ENCODE data around the gene ADAMTSL1. TPM values are rescaled to one million over a fixed set of nuclear protein-coding genes. Genes with fewer than 3 reads are reported as not detected.

Gene ADAMTSL1
- total RNA-seq, 6 experiments from 2014 or later = 0.73 to 2.1 (median 0.89) TPM

- no peaks in the 10 kb centered on the region for H3K4me1 ChIP-seq
- intact Hi-C loops (cut with DNase I) = no loop called here
- no peaks in the 10 kb centered on the region for H3K36me3 ChIP-seq
- H3K27me3 ChIP-seq = no peaks in the 10 kb centered on the region
- DNase-seq (no peak), ATAC-seq (peak in 1 of 4 donors; percentile 51)
- H3K9me3 ChIP-seq = no peaks in the 10 kb centered on the region
- no peak for TF ChIP-seq POLR2A (IDR thresholded peaks at IDR 0.05)
- no peak for TF ChIP-seq CTCF (IDR thresholded peaks at IDR 0.05)
- H3K27ac ChIP-seq = no peak overlapping the region
- WGBS (ENCODE audit: insufficient coverage, low coverage, low lambda C conversion rate, missing lambda C conversion rate) = 22% methylated on average over 2 of the region's 2 CpGs
- no peak overlapping the region for H3K4me3 ChIP-seq
Observed at GRCh38 chr9:18855656-18856055, 381.7 kb downstream of the ADAMTSL1 start.

GRCh38 chr9:18857334-18857733 is 383.4 kb downstream of the ADAMTSL1 start:
- Histone ChIP-seq H3K4me3 (no peak overlapping the region), H3K9me3 (no peaks in the 10 kb centered on the region), H3K27me3 (no peaks in the 10 kb centered on the region), H3K27ac (no peak overlapping the region), H3K4me1 (no peaks in the 10 kb centered on the region), H3K36me3 (no peaks in the 10 kb centered on the region)
- WGBS (ENCODE audit: insufficient coverage, low coverage, low lambda C conversion rate, missing lambda C conversion rate) = 66% methylated on average over 4 of the region's 4 CpGs
- ATAC-seq = no peak
- DNase-seq = no peak
- no peak for TF ChIP-seq CTCF (IDR thresholded peaks at IDR 0.05)
- no peak for TF ChIP-seq POLR2A (IDR thresholded peaks at IDR 0.05)
- intact Hi-C loops (cut with DNase I) = no loop called here

- Histone ChIP-seq H3K27ac (no peak overlapping the region), H3K27me3 (no peaks in the 10 kb centered on the region), H3K4me1 (no peaks in the 10 kb centered on the region), H3K9me3 (no peaks in the 10 kb centered on the region), H3K4me3 (no peak overlapping the region), H3K36me3 (no peaks in the 10 kb centered on the region)
- DNase-seq = no peak
- no peak for TF ChIP-seq POLR2A (IDR thresholded peaks at IDR 0.05)
- no peak for TF ChIP-seq CTCF (IDR thresholded peaks at IDR 0.05)
- WGBS (ENCODE audit: insufficient coverage, low coverage, low lambda C conversion rate, missing lambda C conversion rate) = 43% methylated on average over 1 of the region's 1 CpG
- no peak for ATAC-seq
- intact Hi-C loops (cut with DNase I) = no loop called here
Observed at GRCh38 chr9:18857769-18858168, 383.8 kb downstream of the ADAMTSL1 start.

GRCh38 chr9:18861609-18862544 is 387.9 kb downstream of the ADAMTSL1 start:
- ATAC-seq (no peak), DNase-seq (no peak)
- no peak overlapping the region for H3K27ac ChIP-seq

More at GRCh38 chr9:18861609-18862544, 387.9 kb downstream of the ADAMTSL1 start:
- no peaks in the 10 kb centered on the region for H3K9me3 ChIP-seq
- H3K27me3 ChIP-seq = no peaks in the 10 kb centered on the region
- no peaks in the 10 kb centered on the region for H3K36me3 ChIP-seq
- TF ChIP-seq CTCF (IDR thresholded peaks at IDR 0.05) = no peak
- TF ChIP-seq POLR2A (IDR thresholded peaks at IDR 0.05) = no peak
- intact Hi-C loops (cut with DNase I) = loop anchor here in 1 of 2 donors (10.0 kb wide), 1 partner anchor 63 kb away; no protein-coding TSS in a partner anchor
- no peaks in the 10 kb centered on the region for H3K4me1 ChIP-seq
- 55% methylated on average over 12 of the region's 14 CpGs for WGBS (ENCODE audit: insufficient coverage, low coverage, low lambda C conversion rate, missing lambda C conversion rate)
- H3K4me3 ChIP-seq = no peak overlapping the region

Measured in right lobe of liver (tissue), 6 donors.